UCSD-AML1 (cell line): ENCODE measurements around the gene UROS.

Source experiments
- DNase-seq: peaks from one replicate; lab custom pipeline; 2025; ENCODE audit not compliant: unreplicated experiment; lab: John Stamatoyannopoulos, UW

The UROS gene

GRCh38 chr10:125838802-125839575 lies 15.9 kb upstream of the UROS start:
- DNase-seq = no peak

GRCh38 chr10:125836746-125837145 lies 13.7 kb upstream of the UROS start:
- DNase-seq = no peak

GRCh38 chr10:125828311-125828710 lies 5.3 kb upstream of the UROS start:
- no peak for DNase-seq

GRCh38 chr10:125827133-125827532 lies 4.1 kb upstream of the UROS start:
- no peak for DNase-seq

- no peak for DNase-seq
Observed at GRCh38 chr10:125824736-125825135, 1.7 kb upstream of the UROS start.

GRCh38 chr10:125823663-125824251 lies 699 bp upstream of the UROS start:
- DNase-seq = no peak

GRCh38 chr10:125820701-125821100 lies 2.4 kb downstream of the UROS start:
- DNase-seq = no peak

- DNase-seq = no peak
Observed at GRCh38 chr10:125817337-125817946, 5.6 kb downstream of the UROS start.

GRCh38 chr10:125816548-125816947 lies 6.5 kb downstream of the UROS start:
- no peak for DNase-seq

- DNase-seq = no peak
Observed at GRCh38 chr10:125815764-125816163, 7.3 kb downstream of the UROS start.

GRCh38 chr10:125812128-125812750 lies 10.8 kb downstream of the UROS start:
- no peak for DNase-seq

GRCh38 chr10:125811251-125811650 lies 11.8 kb downstream of the UROS start:
- no peak for DNase-seq

- peak; percentile 48 for DNase-seq
Observed at GRCh38 chr10:125808047-125808446, 15.0 kb downstream of the UROS start.

GRCh38 chr10:125802739-125803138 lies 20.3 kb downstream of the UROS start:
- no peak for DNase-seq

GRCh38 chr10:125802131-125802530 lies 20.9 kb downstream of the UROS start:
- DNase-seq = no peak

GRCh38 chr10:125801574-125801973 lies 21.5 kb downstream of the UROS start:
- no peak for DNase-seq

GRCh38 chr10:125799451-125800182 lies 23.4 kb downstream of the UROS start:
- DNase-seq = no peak

GRCh38 chr10:125797994-125798662 lies 24.9 kb downstream of the UROS start:
- DNase-seq = no peak

- no peak for DNase-seq
Observed at GRCh38 chr10:125797424-125797823, 25.6 kb downstream of the UROS start.

- no peak for DNase-seq
Observed at GRCh38 chr10:125795637-125796190, 27.3 kb downstream of the UROS start.
